ENCODE measurements around the gene WWP2.
"Not testable (repeated sequence)": the region's sequence is repeated elsewhere in the genome, so short reads cannot be mapped to it uniquely, and the experiment has no call there.

WWP2 gene

GRCh38 chr16:69761983-69762813, at the start of gene WWP2:
Gene WWP2, plus strand, starts transcription at chr16:69762332. Its CDS starts 24,679 bp downstream, at chr16:69787011.
- DNase-seq (ENCODE audit: low read depth): peak; percentile 47

GRCh38 chr16:69712914-69713581, 49.1 kb upstream of the WWP2 start:
- no peak for DNase-seq (ENCODE audit: low read depth)

- DNase-seq (ENCODE audit: low read depth): no peak
Measured at GRCh38 chr16:69717066-69717465, 45.1 kb upstream of the WWP2 start.

DNA sequence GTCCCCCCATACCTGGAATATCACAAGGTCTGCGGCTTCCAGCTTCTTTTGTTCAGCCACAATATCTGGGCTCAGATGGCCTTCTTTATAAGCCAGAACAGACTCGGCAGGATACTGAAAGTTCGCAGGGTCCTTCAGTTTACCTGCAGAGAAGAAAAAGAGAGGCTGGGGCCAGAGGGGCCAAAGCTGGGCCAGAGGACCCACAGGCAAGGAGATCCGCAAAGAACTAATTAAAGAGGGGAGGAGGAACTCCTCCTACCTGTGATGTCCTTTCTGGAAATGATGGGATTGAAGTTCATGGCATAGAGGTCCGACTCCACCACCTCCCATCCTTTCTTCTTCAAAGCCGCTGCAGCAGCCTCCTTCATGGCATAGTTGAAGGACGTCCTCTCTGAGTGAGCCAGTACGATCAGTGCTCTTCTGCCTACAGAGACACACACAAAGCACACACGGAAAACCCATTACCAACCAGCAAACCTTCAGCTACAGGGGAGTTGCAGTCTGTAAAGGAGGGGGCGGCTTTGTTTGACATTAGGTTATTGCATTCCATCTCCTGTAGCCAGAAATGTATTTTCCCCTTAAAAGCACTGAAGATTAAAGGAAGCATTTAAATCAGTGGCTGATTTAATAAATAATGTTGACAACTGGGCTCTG, 43.9 kb upstream of the WWP2 start:
- no peak for DNase-seq (ENCODE audit: low read depth)

GRCh38 chr16:69720822-69721430, 41.2 kb upstream of the WWP2 start:
- no peak for DNase-seq (ENCODE audit: low read depth)

DNA sequence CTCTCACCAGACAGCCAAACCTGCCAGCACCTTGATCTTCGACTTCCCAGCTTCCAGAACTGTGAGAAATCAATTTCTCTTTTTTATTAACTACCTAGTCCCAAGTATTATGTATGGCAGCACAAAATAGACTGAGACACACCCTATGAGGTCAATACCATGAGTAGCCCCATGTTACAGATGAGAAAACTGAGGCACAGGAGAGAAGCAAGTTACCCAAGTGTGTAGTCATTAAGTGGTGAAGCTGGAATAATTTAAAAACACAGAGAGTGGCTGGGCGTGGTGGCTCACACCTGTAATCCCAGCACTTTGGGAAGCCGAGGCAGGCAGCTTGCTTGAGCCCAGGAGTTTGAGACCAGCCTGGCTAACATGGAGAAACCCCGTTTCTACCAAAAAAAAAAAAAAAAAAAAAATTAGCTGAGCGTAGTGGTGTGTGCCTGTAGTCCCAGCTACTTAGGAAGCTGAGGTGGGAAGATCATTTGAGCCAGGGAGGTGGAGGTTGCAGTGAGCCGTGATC, 40.6 kb upstream of the WWP2 start:
- no peak for DNase-seq (ENCODE audit: low read depth)

DNA sequence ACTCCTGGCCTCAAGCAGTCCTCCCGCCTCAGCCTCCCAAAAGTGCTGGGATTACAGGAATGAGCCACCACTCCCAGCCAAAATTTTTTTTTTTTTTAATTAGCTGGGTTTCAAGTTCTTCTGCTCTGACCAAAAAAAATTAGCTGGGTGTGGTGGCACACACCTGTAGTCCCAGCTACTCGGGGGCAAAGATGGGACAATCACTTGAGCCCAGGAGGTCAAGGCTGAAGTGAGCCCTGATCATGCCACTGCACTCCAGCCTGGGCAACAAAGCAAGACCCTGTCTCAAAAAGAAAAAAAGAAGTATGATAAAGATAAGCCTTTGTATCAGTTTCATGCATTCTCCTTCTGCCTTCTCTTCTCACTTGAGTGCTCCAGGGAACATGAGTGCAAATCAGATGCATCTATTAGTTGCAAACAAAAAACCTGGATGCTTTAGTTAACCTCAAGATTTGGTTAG, 37.7 kb upstream of the WWP2 start:
- DNase-seq (ENCODE audit: low read depth): no peak

GRCh38 chr16:69724981-69725479, 37.1 kb upstream of the WWP2 start:
- no peak for DNase-seq (ENCODE audit: low read depth)

- DNase-seq (ENCODE audit: low read depth): peak; percentile 52
Measured at GRCh38 chr16:69725480-69726312, 36.4 kb upstream of the WWP2 start.

DNA sequence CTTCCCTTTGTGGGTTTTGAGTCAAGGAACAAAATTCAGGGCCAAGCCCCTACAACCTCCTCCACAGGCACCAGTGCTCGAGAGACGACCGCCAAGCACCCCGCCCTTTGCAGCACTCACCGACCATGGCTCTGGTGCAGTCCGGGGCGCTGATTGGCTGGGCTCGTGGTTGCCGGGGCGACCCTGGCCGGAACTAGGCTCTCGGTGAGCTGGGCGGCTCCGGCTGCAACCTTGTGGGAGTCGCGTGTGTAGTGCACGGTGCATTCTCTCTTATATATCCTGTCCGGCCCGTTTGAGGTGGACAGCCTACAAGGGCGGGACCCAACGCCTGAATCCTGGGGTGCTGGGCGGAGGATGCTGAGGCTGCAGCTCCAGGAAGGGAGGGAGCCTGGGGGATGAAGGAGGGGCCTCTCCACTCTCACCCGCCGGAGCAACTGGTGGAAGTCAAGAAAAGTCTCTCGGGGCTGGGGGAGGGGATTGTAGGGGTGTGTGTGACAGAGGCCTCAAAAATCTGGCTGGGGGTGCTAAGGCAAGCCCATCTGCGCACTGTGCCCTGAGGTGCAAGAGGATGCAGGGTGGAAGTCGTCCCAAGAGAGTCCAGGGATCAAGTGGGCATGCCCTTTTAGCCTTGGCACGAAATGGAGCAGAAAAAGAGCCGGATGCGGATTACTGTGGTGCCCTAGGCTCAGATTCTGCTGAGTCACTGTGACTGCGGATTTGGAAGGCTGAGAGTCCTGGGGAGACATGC, 35.6 kb upstream of the WWP2 start, which contains the start of gene NQO1:
TSS of gene NQO1 (minus strand) at position 248 of the 748 bp plus-strand sequence. CDS start at position 127, 121 bp downstream.
- peak; percentile 100 for DNase-seq (ENCODE audit: low read depth)

DNA sequence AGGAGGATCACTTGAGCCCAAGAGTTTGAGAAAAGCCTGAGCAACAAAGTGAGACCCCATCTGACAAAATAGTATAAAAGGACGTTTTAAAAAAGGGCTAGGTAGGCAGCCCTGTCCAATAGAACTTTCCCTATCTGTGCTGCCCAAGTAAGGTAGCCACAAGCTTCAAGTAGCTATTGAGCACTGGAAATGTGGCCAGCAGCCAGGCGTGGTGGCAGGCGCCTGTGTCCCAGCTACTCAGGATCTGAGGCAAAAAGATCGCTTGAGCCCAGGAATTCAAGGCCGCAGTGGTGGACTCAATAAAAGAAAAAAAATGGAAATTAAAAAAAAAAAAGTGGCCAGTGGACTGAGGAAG, 34.2 kb upstream of the WWP2 start:
- no peak for DNase-seq (ENCODE audit: low read depth)

GRCh38 chr16:69729030-69729429, 33.1 kb upstream of the WWP2 start:
- not testable (repeated sequence) for DNase-seq (ENCODE audit: low read depth)

DNA sequence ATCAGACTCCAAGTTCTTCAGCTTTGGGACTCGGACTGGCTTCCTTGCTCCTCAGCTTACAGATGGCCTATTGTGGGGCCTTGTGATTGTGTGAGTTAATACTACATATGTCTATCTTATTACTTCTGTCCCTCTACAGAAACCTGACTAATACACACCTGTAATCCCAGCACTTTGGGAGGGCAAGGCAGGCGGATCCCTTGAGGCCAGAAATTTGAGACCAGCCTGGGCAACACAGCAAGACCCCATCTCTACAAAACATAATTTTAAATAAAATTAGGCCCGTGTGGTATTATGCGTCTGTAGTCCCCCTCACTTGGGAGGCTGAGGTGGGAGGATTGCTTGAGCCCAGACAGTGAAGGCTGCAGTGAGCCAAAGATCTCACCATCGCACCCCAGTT, 30.9 kb upstream of the WWP2 start:
- DNase-seq (ENCODE audit: low read depth): not testable (repeated sequence)

GRCh38 chr16:69732101-69732500, 30.0 kb upstream of the WWP2 start:
- DNase-seq (ENCODE audit: low read depth): no peak

GRCh38 chr16:69741519-69741918, 20.6 kb upstream of the WWP2 start:
- DNase-seq (ENCODE audit: low read depth): peak; percentile 51

- DNase-seq (ENCODE audit: low read depth): peak; percentile 68
Measured at GRCh38 chr16:69741951-69742904, 19.9 kb upstream of the WWP2 start.

DNA sequence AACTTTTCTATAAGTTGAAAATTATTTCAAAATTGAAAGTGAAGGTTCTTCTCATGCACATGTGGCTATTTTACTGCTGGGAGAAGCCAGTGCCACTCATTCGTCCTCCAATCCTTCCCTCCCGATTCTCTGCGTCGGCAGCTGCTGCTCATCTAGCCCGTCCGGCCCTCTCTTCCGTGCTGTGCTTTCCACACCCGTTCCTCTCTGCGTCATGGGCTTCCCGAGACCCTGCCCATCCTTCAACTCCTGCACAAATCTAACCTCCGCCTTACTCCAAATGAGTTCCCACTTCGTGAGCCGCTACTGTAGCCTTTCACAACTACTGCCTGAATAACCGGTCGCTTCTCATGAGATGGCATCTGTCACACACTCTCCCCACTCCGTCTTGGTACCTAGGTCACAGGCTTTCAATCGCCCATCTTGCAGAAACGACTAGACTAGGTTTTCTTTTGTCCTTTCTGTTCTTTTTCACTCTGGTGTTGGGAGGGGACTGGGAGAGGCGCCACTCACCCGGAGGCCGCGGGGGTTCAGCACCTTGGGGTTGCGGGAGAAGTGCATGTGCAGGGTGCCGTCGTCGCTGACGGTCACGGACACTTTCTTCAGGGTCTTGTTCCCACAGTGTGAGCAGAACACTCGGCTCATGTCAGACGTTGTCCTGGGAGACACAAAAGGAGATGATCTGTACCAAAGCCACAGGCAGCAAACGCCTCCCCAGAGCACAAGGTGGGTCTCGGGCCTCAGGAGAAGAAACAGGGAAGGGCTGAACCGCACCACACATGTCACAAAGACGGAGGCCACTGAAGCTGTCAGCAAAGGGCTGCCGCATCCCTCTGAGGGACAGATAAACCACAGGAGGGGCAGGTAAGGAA, 17.5 kb upstream of the WWP2 start:
- DNase-seq (ENCODE audit: low read depth): no peak

DNA sequence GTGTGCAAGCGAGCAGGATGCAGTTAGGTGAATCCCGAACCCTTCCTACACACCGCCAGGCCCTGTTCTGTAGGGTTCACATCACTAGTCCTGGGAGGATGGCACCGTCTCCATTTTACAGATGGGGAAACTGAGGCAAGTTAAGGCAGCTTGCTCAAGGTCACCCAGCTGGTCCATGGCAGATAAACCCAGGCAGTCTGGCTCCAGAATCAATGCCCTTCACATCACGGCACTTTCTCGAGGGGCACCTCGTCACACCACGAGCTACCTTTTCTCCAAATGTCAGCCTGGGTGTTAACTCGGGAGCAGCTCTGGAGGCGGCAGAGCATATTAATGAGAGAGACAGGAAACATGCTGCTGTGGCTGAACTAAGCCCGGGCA, 16.9 kb upstream of the WWP2 start:
- DNase-seq (ENCODE audit: low read depth): no peak

Data from fibroblast of gingiva (primary cell).